DOHH2 (cell line): Measurements from ENCODE around the gene CHIC1.

Experiments used
- EZH2phosphoT487 ChIP-seq: fragments of 200-600 bp; sonication (generic); IDR thresholded peaks from 2 replicates; pipeline ENCODE4 v1.6.1; 2017; ENCODE audit warnings: borderline replicate concordance, mild to moderate bottlenecking, antibody characterized with exemption, low read length, moderate library complexity, mixed read lengths
- TF ChIP-seq, protein P1 (sequence below): fragments of 200-600 bp; sonication (generic); IDR thresholded peaks from one replicate; pipeline ENCODE4 v1.5.1; 2014; ENCODE audit warnings: antibody characterized with exemption, mild to moderate bottlenecking, low read depth, low read length; ENCODE audit not compliant: poor library complexity, severe bottlenecking

DNA sequence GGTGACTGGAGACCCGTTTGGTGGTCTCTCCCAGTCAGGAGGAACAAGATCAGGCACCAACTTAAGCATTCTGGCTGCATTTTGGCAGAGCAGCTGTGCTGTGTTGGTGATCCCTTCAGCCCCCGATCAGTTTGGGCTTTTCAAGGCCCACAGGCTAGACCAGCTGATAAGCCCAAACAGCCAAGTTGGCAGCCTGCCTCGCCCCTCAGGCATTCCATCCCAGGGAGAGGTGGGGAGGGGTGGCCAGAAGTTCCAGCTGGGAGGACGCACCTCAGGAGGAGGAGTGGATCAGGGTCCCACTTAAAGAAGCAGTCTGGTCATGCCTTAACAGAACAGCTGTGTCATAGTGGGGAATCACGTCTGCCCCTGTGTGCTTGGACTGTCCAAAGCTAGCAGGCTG, 105.8 kb downstream of the CHIC1 start:
- TF ChIP-seq, protein P1, sequence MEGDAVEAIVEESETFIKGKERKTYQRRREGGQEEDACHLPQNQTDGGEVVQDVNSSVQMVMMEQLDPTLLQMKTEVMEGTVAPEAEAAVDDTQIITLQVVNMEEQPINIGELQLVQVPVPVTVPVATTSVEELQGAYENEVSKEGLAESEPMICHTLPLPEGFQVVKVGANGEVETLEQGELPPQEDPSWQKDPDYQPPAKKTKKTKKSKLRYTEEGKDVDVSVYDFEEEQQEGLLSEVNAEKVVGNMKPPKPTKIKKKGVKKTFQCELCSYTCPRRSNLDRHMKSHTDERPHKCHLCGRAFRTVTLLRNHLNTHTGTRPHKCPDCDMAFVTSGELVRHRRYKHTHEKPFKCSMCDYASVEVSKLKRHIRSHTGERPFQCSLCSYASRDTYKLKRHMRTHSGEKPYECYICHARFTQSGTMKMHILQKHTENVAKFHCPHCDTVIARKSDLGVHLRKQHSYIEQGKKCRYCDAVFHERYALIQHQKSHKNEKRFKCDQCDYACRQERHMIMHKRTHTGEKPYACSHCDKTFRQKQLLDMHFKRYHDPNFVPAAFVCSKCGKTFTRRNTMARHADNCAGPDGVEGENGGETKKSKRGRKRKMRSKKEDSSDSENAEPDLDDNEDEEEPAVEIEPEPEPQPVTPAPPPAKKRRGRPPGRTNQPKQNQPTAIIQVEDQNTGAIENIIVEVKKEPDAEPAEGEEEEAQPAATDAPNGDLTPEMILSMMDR = no peak
- no peak for TF ChIP-seq EZH2phosphoT487
